ENCODE results near the gene CCDC50.

The CCDC50 gene

GRCh38 chr3:191363221-191363620, 34.0 kb downstream of the CCDC50 start:
- no peak overlapping the region for H3K27ac ChIP-seq
- TF ChIP-seq CTCF (conservative IDR thresholded peaks at IDR 0.05) (no peak), ZFX (IDR thresholded peaks at IDR 0.05) (no peak)

GRCh38 chr3:191366675-191367074, 37.5 kb downstream of the CCDC50 start:
- no peak overlapping the region for H3K27ac ChIP-seq

GRCh38 chr3:191368755-191369615, 39.8 kb downstream of the CCDC50 start:
- no peak for TF ChIP-seq CTCF (conservative IDR thresholded peaks at IDR 0.05)
- no peak overlapping the region for H3K27ac ChIP-seq

More at GRCh38 chr3:191366675-191367074, 37.5 kb downstream of the CCDC50 start:
- no peak for TF ChIP-seq CTCF (conservative IDR thresholded peaks at IDR 0.05)
- TF ChIP-seq ZFX (IDR thresholded peaks at IDR 0.05): no peak

- TF ChIP-seq CTCF (conservative IDR thresholded peaks at IDR 0.05) (no peak), ZFX (IDR thresholded peaks at IDR 0.05) (no peak)
- no peak overlapping the region for H3K27ac ChIP-seq
Measured at GRCh38 chr3:191369616-191370010, 40.4 kb downstream of the CCDC50 start.

- TF ChIP-seq CTCF (conservative IDR thresholded peaks at IDR 0.05): no peak
- TF ChIP-seq ZFX (IDR thresholded peaks at IDR 0.05): no peak
- H3K27ac ChIP-seq: no peak overlapping the region
Measured at GRCh38 chr3:191372122-191372521, 42.9 kb downstream of the CCDC50 start.

GRCh38 chr3:191373327-191373726, 44.1 kb downstream of the CCDC50 start:
- TF ChIP-seq ZFX (IDR thresholded peaks at IDR 0.05) (no peak), CTCF (conservative IDR thresholded peaks at IDR 0.05) (no peak)
- no peak overlapping the region for H3K27ac ChIP-seq

- no peak; the same call in 1 of the 2 replicates for TF ChIP-seq CTCF (conservative IDR thresholded peaks at IDR 0.05)
- no peak for TF ChIP-seq ZFX (IDR thresholded peaks at IDR 0.05)
- H3K27ac ChIP-seq: no peak overlapping the region
Measured at GRCh38 chr3:191376516-191377141, 47.4 kb downstream of the CCDC50 start.

All from C4-2B (cell line).